DMS153 (cell line): ENCODE measurements around the gene ISLR2.
"Not testable (repeated sequence)": the region's sequence is repeated elsewhere in the genome, so short reads cannot be mapped to it uniquely, and the experiment has no call there.

ENCODE experiments used
- DNase-seq: peaks from one replicate; lab custom pipeline; 2025; lab: John Stamatoyannopoulos, UW

Gene ISLR2, protein sequence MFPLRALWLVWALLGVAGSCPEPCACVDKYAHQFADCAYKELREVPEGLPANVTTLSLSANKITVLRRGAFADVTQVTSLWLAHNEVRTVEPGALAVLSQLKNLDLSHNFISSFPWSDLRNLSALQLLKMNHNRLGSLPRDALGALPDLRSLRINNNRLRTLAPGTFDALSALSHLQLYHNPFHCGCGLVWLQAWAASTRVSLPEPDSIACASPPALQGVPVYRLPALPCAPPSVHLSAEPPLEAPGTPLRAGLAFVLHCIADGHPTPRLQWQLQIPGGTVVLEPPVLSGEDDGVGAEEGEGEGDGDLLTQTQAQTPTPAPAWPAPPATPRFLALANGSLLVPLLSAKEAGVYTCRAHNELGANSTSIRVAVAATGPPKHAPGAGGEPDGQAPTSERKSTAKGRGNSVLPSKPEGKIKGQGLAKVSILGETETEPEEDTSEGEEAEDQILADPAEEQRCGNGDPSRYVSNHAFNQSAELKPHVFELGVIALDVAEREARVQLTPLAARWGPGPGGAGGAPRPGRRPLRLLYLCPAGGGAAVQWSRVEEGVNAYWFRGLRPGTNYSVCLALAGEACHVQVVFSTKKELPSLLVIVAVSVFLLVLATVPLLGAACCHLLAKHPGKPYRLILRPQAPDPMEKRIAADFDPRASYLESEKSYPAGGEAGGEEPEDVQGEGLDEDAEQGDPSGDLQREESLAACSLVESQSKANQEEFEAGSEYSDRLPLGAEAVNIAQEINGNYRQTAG

GRCh38 chr15:74130155-74130848 lies at the start of gene ISLR2:
TSS of gene ISLR2 (plus strand) at chr15:74130586. CDS start at chr15:74132755, 2,169 bp downstream.
- DNase-seq: no peak

DNA sequence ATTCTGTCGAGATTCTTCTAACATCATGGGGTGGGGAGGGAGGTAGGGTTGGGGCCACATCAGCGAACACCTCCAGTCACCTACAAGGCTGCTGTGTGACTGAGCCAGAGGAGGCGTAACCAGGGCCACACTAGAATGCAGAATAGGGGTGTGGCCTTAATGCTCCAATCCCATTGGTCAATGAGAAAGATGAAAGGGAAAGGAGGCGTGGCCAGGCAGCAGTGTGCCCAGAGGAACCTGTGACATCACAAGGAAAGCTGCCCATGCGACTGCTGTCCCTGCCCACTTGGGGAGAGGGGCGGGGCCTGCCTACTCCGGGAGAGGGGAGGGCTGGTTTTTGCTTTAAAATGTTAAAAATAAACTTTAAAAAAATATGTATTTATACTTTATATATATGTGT lies 47.9 kb upstream of the ISLR2 start, which contains the start of gene GOLGA6A:
Gene GOLGA6A (minus strand): TSS at position 101 of the 400 bp plus-strand sequence. CDS start 41 bp downstream, at position 60.
- not testable (repeated sequence) for DNase-seq

GRCh38 chr15:74094567-74094966 lies 35.8 kb upstream of the ISLR2 start:
- not testable (repeated sequence) for DNase-seq

- not testable (repeated sequence) for DNase-seq
Observed at GRCh38 chr15:74095610-74096009, 34.8 kb upstream of the ISLR2 start.

- not testable (repeated sequence) for DNase-seq
Observed at GRCh38 chr15:74096753-74097474, 33.5 kb upstream of the ISLR2 start.

DNA sequence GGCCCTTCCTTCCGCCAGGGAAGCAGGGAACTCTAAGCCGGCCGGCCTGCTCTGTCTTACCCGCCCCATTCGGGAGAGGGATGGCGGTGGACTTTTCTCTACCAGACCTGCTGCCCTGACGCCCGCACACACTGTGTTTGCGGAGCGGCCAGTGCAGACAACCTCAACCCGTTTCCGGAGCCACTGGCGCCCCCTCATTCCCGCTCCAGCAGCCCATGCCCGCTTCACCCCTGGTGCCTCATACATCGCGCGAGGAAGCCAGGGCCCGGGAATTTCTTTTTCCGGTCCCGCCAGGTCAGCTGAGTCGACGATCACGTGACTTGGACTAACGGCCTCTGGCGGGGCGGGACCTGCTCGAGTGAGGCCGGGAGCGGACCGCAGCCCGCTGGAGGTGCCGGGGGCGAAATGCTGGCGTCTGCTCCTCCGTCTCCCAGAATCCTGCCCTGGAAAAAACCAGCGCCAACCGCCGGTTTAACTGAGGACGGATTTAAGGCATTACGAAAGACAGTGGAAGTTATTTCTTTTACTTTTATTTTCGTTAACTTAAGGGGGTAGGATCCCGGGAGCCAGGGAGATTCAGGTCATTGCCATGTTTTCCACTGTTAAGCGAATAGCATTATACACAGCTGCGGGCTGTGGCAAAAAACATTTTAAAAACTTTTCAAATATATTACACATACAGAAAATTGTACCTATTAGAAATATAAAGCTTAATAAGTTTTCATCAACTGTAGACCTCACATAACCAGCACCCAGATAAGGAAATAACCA lies 30.2 kb upstream of the ISLR2 start:
- not testable (repeated sequence) for DNase-seq

GRCh38 chr15:74108111-74108510 lies 22.3 kb upstream of the ISLR2 start:
- DNase-seq: no peak

DNA sequence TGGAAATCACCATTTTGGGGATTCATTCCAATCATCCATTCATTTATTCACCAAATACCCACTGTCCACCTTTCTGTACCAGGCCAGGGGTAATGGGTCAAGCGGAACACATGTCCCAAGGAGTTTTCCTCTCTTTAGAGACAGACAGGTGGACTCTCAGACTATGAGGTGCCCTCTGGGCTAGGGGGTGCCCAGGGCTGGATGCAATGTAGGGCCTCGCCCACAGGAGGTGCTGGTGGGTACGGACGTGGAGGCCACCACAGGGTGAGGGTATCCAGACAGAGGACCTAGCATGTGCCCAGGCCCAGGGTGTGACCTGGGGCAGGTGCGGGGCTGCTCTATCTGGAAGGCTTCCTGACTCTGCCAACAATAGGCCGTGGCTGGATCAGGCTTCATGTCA lies 21.8 kb upstream of the ISLR2 start:
- not testable (repeated sequence) for DNase-seq

DNA sequence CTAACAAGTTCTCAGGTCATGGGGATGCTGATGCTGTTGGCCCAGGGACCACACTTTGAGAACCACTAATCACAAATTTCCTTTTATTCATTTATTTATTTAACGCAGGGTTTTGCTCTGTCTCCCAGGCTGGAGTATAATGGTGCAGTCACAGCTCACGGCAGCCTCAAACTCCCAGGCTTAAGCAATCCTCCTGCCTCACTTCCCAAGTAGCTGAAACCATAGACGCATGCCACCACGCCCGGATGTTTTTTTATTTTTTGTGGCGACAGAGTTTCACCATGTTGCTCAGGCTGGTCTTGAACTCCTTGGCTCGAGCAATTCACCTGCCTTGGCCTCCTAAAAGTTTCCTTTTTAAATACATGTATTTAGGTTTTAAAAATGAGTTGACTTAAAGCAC lies 20.7 kb upstream of the ISLR2 start:
- DNase-seq: no peak

- DNase-seq: no peak
Observed at GRCh38 chr15:74120426-74120825, 10.0 kb upstream of the ISLR2 start.

DNA sequence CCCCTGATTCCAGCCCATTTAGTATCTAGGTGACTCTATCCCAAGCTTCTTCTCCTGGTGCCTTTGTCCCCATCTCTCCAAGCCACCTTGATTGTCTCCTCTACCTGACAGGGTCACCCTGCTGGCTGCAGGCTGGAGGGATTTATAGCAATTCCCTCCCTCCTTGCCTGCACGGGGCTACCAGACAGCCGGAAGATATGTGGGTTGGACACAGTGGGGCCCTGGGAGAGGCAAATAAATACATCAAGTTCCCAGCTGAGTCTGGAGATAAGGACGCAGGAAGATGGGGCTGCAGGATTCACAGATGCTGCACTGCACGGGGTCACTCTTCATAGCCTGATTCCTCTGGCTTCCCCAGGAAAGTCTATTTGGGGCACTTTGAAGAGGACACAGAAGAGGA lies 9.3 kb upstream of the ISLR2 start:
- no peak for DNase-seq

DNA sequence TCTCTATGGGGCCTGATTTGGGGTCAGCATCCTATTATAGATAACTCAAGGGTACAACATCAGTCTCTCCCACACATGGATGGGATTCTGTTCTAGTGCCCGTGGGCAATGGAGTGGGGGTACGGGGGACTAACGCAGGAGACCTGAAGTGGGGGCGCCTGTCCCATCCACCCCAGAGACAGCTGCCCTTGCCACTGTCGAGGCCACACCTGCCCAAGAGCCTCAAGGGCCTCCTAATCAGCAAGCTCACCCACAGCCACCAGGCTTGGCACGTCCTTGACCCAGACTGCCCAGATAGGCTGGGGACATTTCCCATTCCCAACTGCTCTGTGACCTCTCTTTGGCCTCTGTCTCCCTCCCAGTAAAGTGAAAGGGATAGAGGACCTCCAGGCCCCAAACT lies 8.5 kb upstream of the ISLR2 start:
- DNase-seq: no peak

DNA sequence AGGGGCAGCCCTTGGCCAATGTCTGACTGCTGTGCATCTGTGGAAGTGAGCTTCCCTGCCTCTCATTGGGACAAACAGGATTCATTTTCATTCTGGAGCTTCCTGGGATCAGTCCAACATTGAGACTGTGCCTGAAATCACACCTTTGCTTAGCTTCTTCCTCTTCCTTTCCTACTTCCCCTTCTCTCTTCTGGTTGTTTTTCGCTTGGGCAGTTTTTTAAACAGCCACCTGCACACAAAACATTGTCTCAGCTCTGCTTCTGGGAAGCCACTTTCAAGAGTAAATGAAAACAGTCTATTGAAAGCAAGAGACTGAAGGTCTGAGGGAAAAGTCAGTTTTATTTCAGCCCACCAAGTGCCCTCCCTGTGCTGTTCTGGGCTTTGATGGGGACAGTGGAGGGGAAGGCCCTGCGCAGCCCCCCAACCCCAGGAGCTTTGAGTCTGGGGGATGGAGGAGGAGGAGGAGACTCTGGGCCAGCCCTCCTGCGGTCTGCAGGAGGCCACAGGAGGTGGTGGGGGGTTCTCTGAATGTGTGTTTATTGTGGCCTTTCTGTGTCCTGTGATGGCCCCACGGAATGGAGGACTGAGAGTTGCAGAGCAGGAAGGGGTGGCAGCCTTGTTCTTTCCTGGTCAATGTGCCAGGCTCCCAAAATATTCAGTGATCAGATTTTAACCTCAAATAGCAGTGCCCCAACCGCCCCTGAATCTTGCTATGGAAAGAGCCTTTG lies 7.8 kb upstream of the ISLR2 start:
- DNase-seq: no peak

DNA sequence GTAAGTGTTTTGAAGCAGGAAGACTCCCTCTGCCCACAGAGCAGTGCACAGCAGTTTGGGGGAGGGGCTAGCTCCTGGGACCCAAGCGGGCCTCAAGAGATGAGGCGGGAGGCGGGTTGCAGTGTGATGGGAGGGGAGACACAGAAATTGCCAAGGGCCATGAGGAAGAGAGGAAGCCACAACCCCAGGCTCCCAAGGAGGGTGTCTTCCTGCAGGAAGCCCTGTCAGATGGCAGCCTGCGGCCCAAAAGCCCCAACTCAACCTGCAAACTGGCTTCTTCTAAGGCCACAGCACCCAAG lies 7.3 kb upstream of the ISLR2 start:
- DNase-seq: no peak

DNA sequence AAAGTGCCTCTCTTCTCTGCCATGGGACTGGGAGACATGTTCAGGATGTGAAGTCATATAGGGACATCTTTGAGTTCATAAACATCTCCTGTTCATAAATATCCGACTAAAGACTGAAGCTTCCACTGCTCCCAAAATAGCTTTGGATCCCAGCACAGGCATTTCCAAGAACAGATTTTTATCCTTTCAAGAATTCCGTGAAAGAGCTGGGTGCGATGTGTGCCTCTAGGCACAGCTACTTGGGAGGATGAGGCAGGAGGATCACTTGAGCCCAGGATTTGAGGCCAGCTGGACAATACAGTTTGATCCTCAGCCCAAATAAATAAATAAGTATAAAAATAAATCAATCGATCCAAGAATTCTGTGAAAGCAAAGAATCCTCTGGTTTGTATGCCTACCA lies 6.7 kb upstream of the ISLR2 start:
- no peak for DNase-seq

DNA sequence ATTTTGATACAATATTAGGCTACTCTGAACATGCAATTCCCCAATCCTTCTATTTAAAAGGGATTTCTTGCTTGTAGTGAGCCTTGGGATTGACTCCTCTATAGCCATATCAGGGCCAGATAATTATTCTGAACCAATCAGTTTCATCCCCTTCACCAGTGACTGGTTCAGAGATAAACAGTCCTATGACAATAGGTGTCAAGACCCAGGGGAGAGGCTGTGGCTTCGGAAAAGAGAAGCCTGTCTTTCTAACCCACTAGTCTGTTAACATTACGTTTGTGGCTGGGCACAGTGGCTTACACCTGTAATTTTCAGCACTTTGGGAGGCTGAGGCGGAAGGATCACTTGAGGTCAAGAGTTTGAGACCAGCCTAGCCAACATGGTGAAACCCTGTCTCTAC lies 6.2 kb upstream of the ISLR2 start:
- DNase-seq: no peak

- DNase-seq: no peak
Observed at GRCh38 chr15:74124759-74125158, 5.6 kb upstream of the ISLR2 start.

GRCh38 chr15:74127255-74127953 lies 3.0 kb upstream of the ISLR2 start:
- peak; percentile 55 for DNase-seq

- no peak for DNase-seq
Observed at GRCh38 chr15:74127954-74128784, 2.2 kb upstream of the ISLR2 start.
